HT1080 (cell line): ENCODE data around the gene SPATA31A6. TPM values are rescaled to one million over a fixed set of nuclear protein-coding genes. Genes with fewer than 3 reads are reported as not detected.
"Not testable (repeated sequence)": the region's sequence is repeated elsewhere in the genome, so short reads cannot be mapped to it uniquely, and the experiment has no call there.

Source experiments
- DNase-seq: peaks from one replicate; pipeline ENCODE4 v3.0.0-alpha.2; 2015; ENCODE audit warnings: low read depth
- polyA plus RNA-seq, 2 experiments: library from polyadenylated mRNA; depleted of rRNA; stranded (reverse); fragments of >200 nt; gene quantifications; 2 replicates each; pipeline ENCODE4 v1.2.3, GENCODE V29; 2015
- small RNA-seq: library from RNA; depleted of rRNA; stranded (forward); fragments of <200 nt; gene quantifications from one replicate; pipeline ENCODE3, GENCODE V24; 2014
- total RNA-seq: library from RNA; depleted of rRNA; stranded (reverse); fragments of >200 nt; shearing (Covaris generic); gene quantifications from 2 replicates; pipeline ENCODE4 v1.2.3, GENCODE V29; 2014; rRNA removed

The SPATA31A6 gene
- not detected in 2 replicates for total RNA-seq
- polyA plus RNA-seq (2015; cell fraction: cytosol; rRNA removed) = not detected in 2 replicates
- polyA plus RNA-seq (2015; cell fraction: nucleus; rRNA removed) = not detected in 2 replicates

- not testable (repeated sequence) for DNase-seq
Measured at GRCh38 chr9:42183359-42183758, at the start of gene SPATA31A6. Gene SPATA31A6 (plus strand): TSS chr9:42183659. CDS start chr9:42183688, 29 bp downstream.

- DNase-seq = peak; percentile 0
Measured at GRCh38 chr9:42160299-42160698, 23.2 kb upstream of the SPATA31A6 start.

GRCh38 chr9:42219861-42220260 lies 36.4 kb downstream of the SPATA31A6 start:
- peak; percentile 72 for DNase-seq

- peak; percentile 23 for DNase-seq
Measured at GRCh38 chr9:42223230-42223629, 39.8 kb downstream of the SPATA31A6 start.

- not testable (repeated sequence) for DNase-seq
Measured at GRCh38 chr9:42233031-42233430, 49.6 kb downstream of the SPATA31A6 start.

- DNase-seq = not testable (repeated sequence)
Measured at GRCh38 chr9:42234610-42235009, 51.2 kb downstream of the SPATA31A6 start.

GRCh38 chr9:42235352-42235991 lies 52.0 kb downstream of the SPATA31A6 start:
- not testable (repeated sequence) for DNase-seq

- not testable (repeated sequence) for DNase-seq
Measured at GRCh38 chr9:42236097-42236496, 52.6 kb downstream of the SPATA31A6 start.

- not testable (repeated sequence) for DNase-seq
Measured at GRCh38 chr9:42237381-42237780, 53.9 kb downstream of the SPATA31A6 start.

GRCh38 chr9:42238862-42239261 lies 55.4 kb downstream of the SPATA31A6 start:
- not testable (repeated sequence) for DNase-seq

Small RNAs within 50 kb of the gene (small RNA-seq; reads per million reads assigned to genes)
- not detected for gene AL445584.3

Other genes starting within 250 kb of the SPATA31A6 start
- gene CNTNAP3B, start 54.2 kb upstream of the SPATA31A6 start, total RNA-seq = 4.1 and 4.9 TPM in 2 replicates